ENCODE results near the gene LSAMP. TPM values are rescaled to one million over a fixed set of nuclear protein-coding genes. Genes with fewer than 3 reads are reported as not detected.

The LSAMP gene
- total RNA-seq, 1 experiment from 2014 or later = 0.15 TPM

- no TSS peak for BruUV-seq (replicated peaks)
- H3K4me2 ChIP-seq (ENCODE audit: low read length) = no peak overlapping the region
- no peaks in the 10 kb centered on the region for H3K36me3 ChIP-seq (ENCODE audit: low read depth, low read length)
- POLR2A ChIA-PET (ENCODE audit: unreplicated experiment) = no interaction called here
- ATAC-seq (no peak), DNase-seq (peak; percentile 27)
- no peaks in the 10 kb centered on the region for H3K9me2 ChIP-seq (replicated peaks; ENCODE audit: low read length)
- no peaks in the 10 kb centered on the region for H3F3A ChIP-seq (ENCODE audit: low read length, unreplicated experiment)
- no peak overlapping the region for H2AFZ ChIP-seq (ENCODE audit: low read length)
- peaks cover 5% of the 10 kb centered on the region; the same call in 1 of the 2 replicates for H3K4me1 ChIP-seq (ENCODE audit: insufficient read depth, low read length)
- H3K9ac ChIP-seq (ENCODE audit: low read length) = no peak overlapping the region
- H3K79me2 ChIP-seq (ENCODE audit: low read length) = no peaks in the 10 kb centered on the region
- no peak overlapping the region for H3K27ac ChIP-seq (ENCODE audit: low read length)
- no peaks in the 10 kb centered on the region for H3K9me3 ChIP-seq (ENCODE audit: low read length)
- H3K4me3 ChIP-seq (ENCODE audit: low read length) = no peak overlapping the region
- CTCF ChIA-PET = no interaction called here
- H3K27me3 ChIP-seq (ENCODE audit: low read length) = no peaks in the 10 kb centered on the region
- intact Hi-C loops (cut with micrococcal nuclease) = no loop called here
- TF ChIP-seq EZH2 (IDR thresholded peaks at IDR 0.05; ENCODE audit: low read length, unreplicated experiment) = no peak
- no peak for TF ChIP-seq CTCF (conservative IDR thresholded peaks at IDR 0.05; ENCODE audit: low read depth, low read length)
- TF ChIP-seq EZH2phosphoT487 (IDR thresholded peaks at IDR 0.05; ENCODE audit: borderline replicate concordance, low read length) = no peak
- H4K20me1 ChIP-seq (ENCODE audit: low read length) = no peaks in the 10 kb centered on the region
These were observed 380.6 kb downstream of the LSAMP start for GRCh38 chr3:116064646-116065045.

- BruUV-seq (replicated peaks) = no TSS peak
- Histone ChIP-seq H3K4me2 (ENCODE audit: low read length) (peak overlapping the region; percentile 51), H2AFZ (ENCODE audit: low read length) (no peak overlapping the region), H3K4me3 (ENCODE audit: low read length) (no peak overlapping the region), H3K36me3 (ENCODE audit: low read depth, low read length) (no peaks in the 10 kb centered on the region), H3K27ac (ENCODE audit: low read length) (peak overlapping the region; percentile 61), H4K20me1 (ENCODE audit: low read length) (no peaks in the 10 kb centered on the region), H3K27me3 (ENCODE audit: low read length) (no peaks in the 10 kb centered on the region), H3K9me2 (replicated peaks; ENCODE audit: low read length) (no peaks in the 10 kb centered on the region), H3K4me1 (ENCODE audit: insufficient read depth, low read length) (peaks cover 11% of the 10 kb centered on the region; the same call in 1 of the 2 replicates), H3K9ac (ENCODE audit: low read length) (0 out of 2 replicates have a peak overlapping the region, but pooled peaks have one; percentile 24), H3K9me3 (ENCODE audit: low read length) (no peaks in the 10 kb centered on the region), H3K79me2 (ENCODE audit: low read length) (no peaks in the 10 kb centered on the region), H3F3A (ENCODE audit: low read length, unreplicated experiment) (no peaks in the 10 kb centered on the region)
- intact Hi-C loops (cut with micrococcal nuclease) = loop anchor here (1.0 to 5.0 kb wide), 2 partner anchors 52 to 70 kb away; no protein-coding TSS in a partner anchor
- DNase-seq (peak; percentile 88), ATAC-seq (peak; percentile 100)
- ChIA-PET POLR2A (ENCODE audit: unreplicated experiment) (interaction anchor here (0.5 kb wide), 2 partner anchors 10 to 912 kb away, joined by 3 to 5 read pairs; partner anchors contain the start of gene ZBTB20), CTCF (no interaction called here)
- TF ChIP-seq CTCF (conservative IDR thresholded peaks at IDR 0.05; ENCODE audit: low read depth, low read length) = no peak
- TF ChIP-seq EZH2 (IDR thresholded peaks at IDR 0.05; ENCODE audit: low read length, unreplicated experiment) = no peak
- no peak for TF ChIP-seq EZH2phosphoT487 (IDR thresholded peaks at IDR 0.05; ENCODE audit: borderline replicate concordance, low read length)
These were observed 385.7 kb downstream of the LSAMP start for GRCh38 chr3:116059421-116060096.

- H3K27ac ChIP-seq (ENCODE audit: low read length) = peak overlapping the region; percentile 26; the same call in 1 of the 2 replicates
- peaks cover 11% of the 10 kb centered on the region; the same call in 1 of the 2 replicates for H3K4me1 ChIP-seq (ENCODE audit: insufficient read depth, low read length)
- no peaks in the 10 kb centered on the region for H3F3A ChIP-seq (ENCODE audit: low read length, unreplicated experiment)
- H4K20me1 ChIP-seq (ENCODE audit: low read length) = no peaks in the 10 kb centered on the region
- ATAC-seq = no peak
- no TSS peak for BruUV-seq (replicated peaks)
- H3K4me2 ChIP-seq (ENCODE audit: low read length) = no peak overlapping the region
- ChIA-PET CTCF (no interaction called here), POLR2A (ENCODE audit: unreplicated experiment) (interaction anchor here (0.5 kb wide), 1 partner anchor 912 kb away, joined by 3 read pairs; the partner anchor contains the start of gene ZBTB20)
- TF ChIP-seq EZH2phosphoT487 (IDR thresholded peaks at IDR 0.05; ENCODE audit: borderline replicate concordance, low read length) (no peak), EZH2 (IDR thresholded peaks at IDR 0.05; ENCODE audit: low read length, unreplicated experiment) (no peak), CTCF (conservative IDR thresholded peaks at IDR 0.05; ENCODE audit: low read depth, low read length) (no peak)
- H3K36me3 ChIP-seq (ENCODE audit: low read depth, low read length) = no peaks in the 10 kb centered on the region
- H3K79me2 ChIP-seq (ENCODE audit: low read length) = no peaks in the 10 kb centered on the region
- intact Hi-C loops (cut with micrococcal nuclease) = loop anchor here (1.0 to 5.0 kb wide), 2 partner anchors 52 to 70 kb away; no protein-coding TSS in a partner anchor
- H3K9ac ChIP-seq (ENCODE audit: low read length) = no peak overlapping the region
- no peak overlapping the region for H2AFZ ChIP-seq (ENCODE audit: low read length)
- no peaks in the 10 kb centered on the region for H3K27me3 ChIP-seq (ENCODE audit: low read length)
- no peaks in the 10 kb centered on the region for H3K9me2 ChIP-seq (replicated peaks; ENCODE audit: low read length)
- no peak for DNase-seq
- no peaks in the 10 kb centered on the region for H3K9me3 ChIP-seq (ENCODE audit: low read length)
- no peak overlapping the region for H3K4me3 ChIP-seq (ENCODE audit: low read length)
These were observed 386.4 kb downstream of the LSAMP start for GRCh38 chr3:116058844-116059243.

All from PC-3 (cell line).